ENCODE data around the gene ABCA1. TPM values are rescaled to one million over a fixed set of nuclear protein-coding genes. Genes with fewer than 3 reads are reported as not detected.

ABCA1 gene
- total and polyA plus RNA-seq, 5 donors from 2014 or later: 0.14 to 4.3 (median 0.41) TPM

GRCh38 chr9:104779946-104780535, 147.9 kb downstream of the ABCA1 start:
- no peaks in the 10 kb centered on the region for H3K4me1 Mint-ChIP-seq
- H3K27me3 Mint-ChIP-seq: no peaks in the 10 kb centered on the region

GRCh38 chr9:104779334-104779733, 148.6 kb downstream of the ABCA1 start:
- Histone ChIP-seq H3K27me3 (ENCODE audit: control insufficient read depth, insufficient read depth, low read length) (peaks cover 4% of the 10 kb centered on the region), H3K4me1 (ENCODE audit: control insufficient read depth, insufficient read depth, low read length, poor library complexity, severe bottlenecking) (no peaks in the 10 kb centered on the region), H3K9me3 (ENCODE audit: control insufficient read depth in 2 of 2, low read length in 2 of 2) (no peaks in the 10 kb centered on the region), H3K36me3 (ENCODE audit: control insufficient read depth, insufficient read depth, low read length) (no peaks in the 10 kb centered on the region), H3K27ac (ENCODE audit: insufficient read depth, low read length, poor library complexity, severe bottlenecking) (no peak overlapping the region), H3K4me3 (ENCODE audit: low read depth, low read length) (no peak overlapping the region)
- Mint-ChIP-seq H3K27me3 (no peaks in the 10 kb centered on the region), H3K4me3 (no peak overlapping the region), H3K27ac (no peak overlapping the region), H3K9me3 (no peaks in the 10 kb centered on the region), H3K36me3 (peaks cover 6% of the 10 kb centered on the region), H3K4me1 (no peaks in the 10 kb centered on the region)
- ATAC-seq (ENCODE audit: low read depth in 2 of 2): no peak
- DNase-seq: no peak

More at GRCh38 chr9:104779946-104780535, 147.9 kb downstream of the ABCA1 start:
- DNase-seq (no peak), ATAC-seq (ENCODE audit: low read depth in 2 of 2) (no peak)
- Histone ChIP-seq H3K4me1 (ENCODE audit: control insufficient read depth, insufficient read depth, low read length, poor library complexity, severe bottlenecking) (no peaks in the 10 kb centered on the region), H3K9me3 (ENCODE audit: control insufficient read depth in 2 of 2, low read length in 2 of 2) (no peaks in the 10 kb centered on the region), H3K27ac (ENCODE audit: insufficient read depth, low read length, poor library complexity, severe bottlenecking) (no peak overlapping the region), H3K36me3 (ENCODE audit: control insufficient read depth, insufficient read depth, low read length) (no peaks in the 10 kb centered on the region), H3K4me3 (ENCODE audit: low read depth, low read length) (no peak overlapping the region), H3K27me3 (ENCODE audit: control insufficient read depth, insufficient read depth, low read length) (peaks cover 4% of the 10 kb centered on the region)
- Mint-ChIP-seq H3K27ac (no peak overlapping the region), H3K9me3 (no peaks in the 10 kb centered on the region), H3K4me3 (no peak overlapping the region), H3K36me3 (peaks cover 7% of the 10 kb centered on the region)

- Mint-ChIP-seq H3K27ac (no peak overlapping the region), H3K4me1 (no peaks in the 10 kb centered on the region), H3K4me3 (no peak overlapping the region), H3K36me3 (peaks cover under 1% of the 10 kb centered on the region), H3K27me3 (no peaks in the 10 kb centered on the region), H3K9me3 (no peaks in the 10 kb centered on the region)
- Histone ChIP-seq H3K9me3 (ENCODE audit: control insufficient read depth in 2 of 2, low read length in 2 of 2) (no peaks in the 10 kb centered on the region), H3K27ac (ENCODE audit: insufficient read depth, low read length, poor library complexity, severe bottlenecking) (no peak overlapping the region), H3K4me1 (ENCODE audit: control insufficient read depth, insufficient read depth, low read length, poor library complexity, severe bottlenecking) (no peaks in the 10 kb centered on the region), H3K27me3 (ENCODE audit: control insufficient read depth, insufficient read depth, low read length) (peaks cover 4% of the 10 kb centered on the region), H3K36me3 (ENCODE audit: control insufficient read depth, insufficient read depth, low read length) (no peaks in the 10 kb centered on the region), H3K4me3 (ENCODE audit: low read depth, low read length) (no peak overlapping the region)
- ATAC-seq (ENCODE audit: low read depth in 2 of 2) (no peak), DNase-seq (no peak)
Observed at GRCh38 chr9:104778802-104779201, 149.2 kb downstream of the ABCA1 start.

- Mint-ChIP-seq H3K36me3 (no peaks in the 10 kb centered on the region), H3K9me3 (no peaks in the 10 kb centered on the region), H3K4me1 (no peaks in the 10 kb centered on the region), H3K27ac (no peak overlapping the region), H3K27me3 (no peaks in the 10 kb centered on the region), H3K4me3 (no peak overlapping the region)
- Histone ChIP-seq H3K4me1 (ENCODE audit: control insufficient read depth, insufficient read depth, low read length, poor library complexity, severe bottlenecking) (no peaks in the 10 kb centered on the region), H3K4me3 (ENCODE audit: low read depth, low read length) (no peak overlapping the region), H3K27me3 (ENCODE audit: control insufficient read depth, insufficient read depth, low read length) (peaks cover 2% of the 10 kb centered on the region), H3K36me3 (ENCODE audit: control insufficient read depth, insufficient read depth, low read length) (no peaks in the 10 kb centered on the region), H3K27ac (ENCODE audit: insufficient read depth, low read length, poor library complexity, severe bottlenecking) (no peak overlapping the region), H3K9me3 (ENCODE audit: control insufficient read depth in 2 of 2, low read length in 2 of 2) (no peaks in the 10 kb centered on the region)
- DNase-seq: no peak
- ATAC-seq (ENCODE audit: low read depth in 2 of 2): no peak
Observed at GRCh38 chr9:104776797-104777196, 151.2 kb downstream of the ABCA1 start.

DNA sequence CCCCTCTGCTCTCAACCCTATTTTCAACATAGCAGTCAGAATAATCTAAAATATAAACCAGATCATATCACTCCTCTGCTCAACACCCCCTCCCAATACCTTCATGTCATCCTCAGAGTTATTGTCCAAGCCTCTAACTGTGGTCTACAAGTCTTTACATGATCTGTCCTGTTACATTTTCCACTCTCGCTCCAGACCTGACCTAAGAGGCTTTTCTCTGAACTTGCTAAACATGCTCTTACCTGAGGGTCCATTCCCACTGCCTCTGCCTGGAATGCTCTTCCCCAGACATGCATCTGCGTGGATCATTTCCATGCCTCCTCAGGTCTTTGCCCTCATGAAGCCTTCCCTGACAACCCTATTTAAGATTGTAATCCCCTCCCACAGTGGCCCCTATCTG, 152.0 kb downstream of the ABCA1 start:
- H3K9me3 ChIP-seq (ENCODE audit: control insufficient read depth in 2 of 2, low read length in 2 of 2): no peaks in the 10 kb centered on the region
- no peak overlapping the region for H3K27ac ChIP-seq (ENCODE audit: insufficient read depth, low read length, poor library complexity, severe bottlenecking)
- H3K4me1 ChIP-seq (ENCODE audit: control insufficient read depth, insufficient read depth, low read length, poor library complexity, severe bottlenecking): no peaks in the 10 kb centered on the region
- Mint-ChIP-seq H3K27ac (no peak overlapping the region), H3K27me3 (no peaks in the 10 kb centered on the region), H3K4me1 (no peaks in the 10 kb centered on the region), H3K4me3 (no peak overlapping the region), H3K36me3 (no peaks in the 10 kb centered on the region), H3K9me3 (no peaks in the 10 kb centered on the region)
- H3K27me3 ChIP-seq (ENCODE audit: control insufficient read depth, insufficient read depth, low read length): peaks cover 2% of the 10 kb centered on the region
- H3K36me3 ChIP-seq (ENCODE audit: control insufficient read depth, insufficient read depth, low read length): no peaks in the 10 kb centered on the region
- ATAC-seq (ENCODE audit: low read depth in 2 of 2) (no peak), DNase-seq (no peak)
- no peak overlapping the region for H3K4me3 ChIP-seq (ENCODE audit: low read depth, low read length)

GRCh38 chr9:104775574-104775936, 152.4 kb downstream of the ABCA1 start:
- no peak overlapping the region for H3K27ac Mint-ChIP-seq
- Histone ChIP-seq H3K4me1 (ENCODE audit: control insufficient read depth, insufficient read depth, low read length, poor library complexity, severe bottlenecking) (no peaks in the 10 kb centered on the region), H3K4me3 (ENCODE audit: low read depth, low read length) (no peak overlapping the region), H3K9me3 (ENCODE audit: control insufficient read depth in 2 of 2, low read length in 2 of 2) (no peaks in the 10 kb centered on the region), H3K27ac (ENCODE audit: insufficient read depth, low read length, poor library complexity, severe bottlenecking) (no peak overlapping the region), H3K27me3 (ENCODE audit: control insufficient read depth, insufficient read depth, low read length) (peaks cover 2% of the 10 kb centered on the region), H3K36me3 (ENCODE audit: control insufficient read depth, insufficient read depth, low read length) (no peaks in the 10 kb centered on the region)
- no peaks in the 10 kb centered on the region for H3K36me3 Mint-ChIP-seq
- H3K4me3 Mint-ChIP-seq: no peak overlapping the region
- no peak for ATAC-seq (ENCODE audit: low read depth in 2 of 2)
- no peaks in the 10 kb centered on the region for H3K27me3 Mint-ChIP-seq
- no peak for DNase-seq
- H3K4me1 Mint-ChIP-seq: no peaks in the 10 kb centered on the region
- H3K9me3 Mint-ChIP-seq: no peaks in the 10 kb centered on the region

DNA sequence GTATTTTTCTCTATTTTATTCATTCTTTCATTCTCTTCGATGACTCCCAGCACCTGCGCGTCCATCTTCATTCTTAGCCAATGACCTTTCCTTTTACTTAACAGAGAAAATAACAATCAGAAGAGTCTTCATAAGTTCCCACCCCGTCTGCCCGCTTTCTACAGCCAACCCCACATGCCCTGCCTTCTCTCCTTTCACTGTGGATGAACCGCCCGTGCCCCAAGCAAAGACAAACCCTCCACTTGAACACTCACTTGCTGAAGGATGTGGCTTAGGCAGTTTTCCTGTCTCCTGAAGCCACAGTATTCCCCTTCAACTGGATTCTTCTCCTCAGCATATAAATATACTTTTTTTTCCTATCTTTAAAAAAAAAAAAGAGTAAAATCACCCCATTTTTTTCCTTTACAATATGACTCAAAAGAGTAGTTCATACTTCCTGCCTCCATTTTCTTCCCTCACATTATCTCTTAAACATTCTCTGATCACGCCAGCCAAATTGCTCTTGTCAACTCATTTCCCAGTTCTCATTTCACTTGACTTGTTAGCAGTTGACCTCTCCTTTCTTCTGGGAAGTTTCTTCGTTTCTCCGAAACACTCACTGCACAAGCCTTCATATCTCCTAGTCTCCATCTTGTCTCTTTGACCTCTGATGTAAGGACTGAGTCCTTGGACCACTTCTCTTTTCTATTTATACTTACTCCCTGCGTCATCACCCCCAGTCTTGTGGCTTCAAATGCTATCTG, 153.0 kb downstream of the ABCA1 start:
- H3K27ac Mint-ChIP-seq: no peak overlapping the region
- H3K4me3 Mint-ChIP-seq: no peak overlapping the region
- DNase-seq (no peak), ATAC-seq (ENCODE audit: low read depth in 2 of 2) (peak in 1 of 2 donors; percentile 31)
- H3K4me3 ChIP-seq (ENCODE audit: low read depth, low read length): no peak overlapping the region
- no peak overlapping the region for H3K27ac ChIP-seq (ENCODE audit: insufficient read depth, low read length, poor library complexity, severe bottlenecking)
- H3K27me3 ChIP-seq (ENCODE audit: control insufficient read depth, insufficient read depth, low read length): no peaks in the 10 kb centered on the region
- H3K36me3 ChIP-seq (ENCODE audit: control insufficient read depth, insufficient read depth, low read length): no peaks in the 10 kb centered on the region
- H3K4me1 Mint-ChIP-seq: no peaks in the 10 kb centered on the region
- H3K9me3 ChIP-seq (ENCODE audit: control insufficient read depth in 2 of 2, low read length in 2 of 2): no peaks in the 10 kb centered on the region
- H3K9me3 Mint-ChIP-seq: no peaks in the 10 kb centered on the region
- no peaks in the 10 kb centered on the region for H3K27me3 Mint-ChIP-seq
- no peaks in the 10 kb centered on the region for H3K4me1 ChIP-seq (ENCODE audit: control insufficient read depth, insufficient read depth, low read length, poor library complexity, severe bottlenecking)
- H3K36me3 Mint-ChIP-seq: no peaks in the 10 kb centered on the region

- H3K9me3 Mint-ChIP-seq: no peaks in the 10 kb centered on the region
- no peaks in the 10 kb centered on the region for H3K27me3 Mint-ChIP-seq
- H3K27ac Mint-ChIP-seq: no peak overlapping the region
- Histone ChIP-seq H3K27me3 (ENCODE audit: control insufficient read depth, insufficient read depth, low read length) (no peaks in the 10 kb centered on the region), H3K9me3 (ENCODE audit: control insufficient read depth in 2 of 2, low read length in 2 of 2) (no peaks in the 10 kb centered on the region), H3K4me3 (ENCODE audit: low read depth, low read length) (no peak overlapping the region), H3K27ac (ENCODE audit: insufficient read depth, low read length, poor library complexity, severe bottlenecking) (no peak overlapping the region), H3K36me3 (ENCODE audit: control insufficient read depth, insufficient read depth, low read length) (no peaks in the 10 kb centered on the region), H3K4me1 (ENCODE audit: control insufficient read depth, insufficient read depth, low read length, poor library complexity, severe bottlenecking) (no peaks in the 10 kb centered on the region)
- no peak overlapping the region for H3K4me3 Mint-ChIP-seq
- no peak for ATAC-seq (ENCODE audit: low read depth in 2 of 2)
- H3K36me3 Mint-ChIP-seq: no peaks in the 10 kb centered on the region
- DNase-seq: no peak
- H3K4me1 Mint-ChIP-seq: no peaks in the 10 kb centered on the region
Observed at GRCh38 chr9:104774132-104774531, 153.8 kb downstream of the ABCA1 start.

Data from CD4-positive, CD25-positive, alpha-beta regulatory T cell (primary cell).